ENCODE measurements around the gene SPINK4. TPM values are rescaled to one million over a fixed set of nuclear protein-coding genes. Genes with fewer than 3 reads are reported as not detected.

The SPINK4 gene
- total RNA-seq, 1 experiment from 2014 or later, result not detected

DNA sequence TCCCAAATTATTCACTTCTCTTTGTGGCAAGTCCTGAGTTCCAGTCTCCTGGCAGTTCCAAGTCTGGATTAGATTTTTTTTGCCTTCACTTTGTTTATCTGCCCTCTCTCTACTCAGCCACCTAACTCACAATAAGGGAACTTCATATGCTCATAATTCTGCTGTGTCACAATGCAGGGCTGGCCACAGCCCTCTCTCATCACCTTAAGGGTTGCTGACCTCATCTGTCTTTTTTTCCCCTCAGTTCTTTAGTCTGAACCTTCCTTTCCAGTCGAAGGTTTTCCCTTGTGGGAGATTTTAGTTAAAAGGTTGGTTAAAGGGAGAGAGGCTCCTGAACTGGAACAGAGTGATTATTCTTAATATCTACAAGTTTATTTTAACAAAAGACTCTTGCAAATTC is 20.4 kb downstream of the SPINK4 start:
- no CpG with 5 or more reads among the region's 1 CpG for WGBS (ENCODE audit: extremely low coverage, insufficient read length, low lambda C conversion rate)
- DNase-seq, result no peak
- H3K27ac Mint-ChIP-seq, result no peak overlapping the region
- Histone ChIP-seq H3K9me3 (ENCODE audit: control insufficient read depth, low read depth, low read length) (no peaks in the 10 kb centered on the region), H2AFZ (ENCODE audit: low read length) (no peak overlapping the region), H3K4me1 (ENCODE audit: insufficient read depth, low read length) (peaks cover under 1% of the 10 kb centered on the region; the same call in 1 of the 2 replicates), H4K91ac (ENCODE audit: insufficient read length, low read depth, low read length) (no peak overlapping the region), H2BK12ac (ENCODE audit: insufficient read length, low read depth, low read length) (no peak overlapping the region), H3T11ph (ENCODE audit: low read length) (no peak overlapping the region), H3K9ac (ENCODE audit: extremely low read depth, insufficient read length, low read length) (no peak overlapping the region), H2BK5ac (ENCODE audit: insufficient read length, low read length) (no peak overlapping the region), H2BK120ac (ENCODE audit: low read depth, low read length, poor library complexity, severe bottlenecking) (no peak overlapping the region), H2BK20ac (ENCODE audit: low read depth, low read length, poor library complexity, severe bottlenecking) (no peak overlapping the region), H4K20me1 (ENCODE audit: control insufficient read depth, insufficient read depth, insufficient read length) (no peaks in the 10 kb centered on the region), H3K23me2 (ENCODE audit: insufficient read length, low read depth, low read length, poor library complexity, severe bottlenecking) (peaks cover 4% of the 10 kb centered on the region), H2AK5ac (ENCODE audit: insufficient read length, low read length) (no peak overlapping the region), H3K79me1 (ENCODE audit: insufficient read depth, low read depth, low read length, poor library complexity, severe bottlenecking) (peaks cover 5% of the 10 kb centered on the region), H3K4ac (ENCODE audit: low read depth, low read length) (no peak overlapping the region), H3K79me2 (ENCODE audit: insufficient read depth, low read length) (peaks cover 14% of the 10 kb centered on the region; the same call in 1 of the 2 replicates), H3K14ac (ENCODE audit: insufficient read depth, low read length) (no peak overlapping the region), H3K23ac (ENCODE audit: insufficient read length, low read depth, low read length) (no peak overlapping the region), H3K18ac (ENCODE audit: insufficient read length, low read depth, low read length) (no peak overlapping the region), H3K4me2 (ENCODE audit: insufficient read depth, insufficient read length, low read length) (no peak overlapping the region), H3K56ac (ENCODE audit: insufficient read length, low read depth, low read length) (no peak overlapping the region), H3K27ac (ENCODE audit: insufficient read length, low read depth, low read length) (no peak overlapping the region), H4K8ac (replicated peaks; ENCODE audit: insufficient read length, low read depth, low read length) (no peak overlapping the region), H3K27me3 (ENCODE audit: insufficient read depth, low read length) (no peaks in the 10 kb centered on the region), H2BK15ac (ENCODE audit: low read depth, low read length) (no peak overlapping the region), H4K5ac (ENCODE audit: insufficient read length, low read depth, low read length) (no peak overlapping the region)
- peaks cover 40 to 67% (median 63%) of the 10 kb centered on the region in 3 experiments for H3K36me3 Mint-ChIP-seq (ENCODE audit: insufficient read depth in 1 of 3, low read depth in 3 of 3)
- H3K4me3 Mint-ChIP-seq, result no peak overlapping the region
- TF ChIP-seq, protein P1, sequence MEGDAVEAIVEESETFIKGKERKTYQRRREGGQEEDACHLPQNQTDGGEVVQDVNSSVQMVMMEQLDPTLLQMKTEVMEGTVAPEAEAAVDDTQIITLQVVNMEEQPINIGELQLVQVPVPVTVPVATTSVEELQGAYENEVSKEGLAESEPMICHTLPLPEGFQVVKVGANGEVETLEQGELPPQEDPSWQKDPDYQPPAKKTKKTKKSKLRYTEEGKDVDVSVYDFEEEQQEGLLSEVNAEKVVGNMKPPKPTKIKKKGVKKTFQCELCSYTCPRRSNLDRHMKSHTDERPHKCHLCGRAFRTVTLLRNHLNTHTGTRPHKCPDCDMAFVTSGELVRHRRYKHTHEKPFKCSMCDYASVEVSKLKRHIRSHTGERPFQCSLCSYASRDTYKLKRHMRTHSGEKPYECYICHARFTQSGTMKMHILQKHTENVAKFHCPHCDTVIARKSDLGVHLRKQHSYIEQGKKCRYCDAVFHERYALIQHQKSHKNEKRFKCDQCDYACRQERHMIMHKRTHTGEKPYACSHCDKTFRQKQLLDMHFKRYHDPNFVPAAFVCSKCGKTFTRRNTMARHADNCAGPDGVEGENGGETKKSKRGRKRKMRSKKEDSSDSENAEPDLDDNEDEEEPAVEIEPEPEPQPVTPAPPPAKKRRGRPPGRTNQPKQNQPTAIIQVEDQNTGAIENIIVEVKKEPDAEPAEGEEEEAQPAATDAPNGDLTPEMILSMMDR (conservative IDR thresholded peaks at IDR 0.05), result no peak
- no peaks in the 10 kb centered on the region for H3K27me3 Mint-ChIP-seq (ENCODE audit: low read depth)
- H3K4me1 Mint-ChIP-seq, result peaks cover 9 to 11% of the 10 kb centered on the region in 2 experiments
- H3K9me3 Mint-ChIP-seq, result no peaks in the 10 kb centered on the region
